A549 (cell line): ENCODE results near the gene MOGAT2. TPM values are rescaled to one million over a fixed set of nuclear protein-coding genes. Genes with fewer than 3 reads are reported as not detected.

Experiments used
- ATAC-seq, 2 experiments: fragments of 200-7000 bp in 1 of 2; fragments of >200 bp in 1 of 2; cut with Nextera tagmentation in 1 of 2; cut with Tn5 transposase in 1 of 2; 3 replicates each; pipeline versions ENCODE4 v1.8.0 to v1.9.1; 2018 to 2020; ENCODE audit warnings: mild to moderate bottlenecking in 1 of 2, moderate library complexity in 1 of 2
- CTCF ChIA-PET: fragments of 300-600 bp; sonication (Branson Sonifier 250); formaldehyde crosslinking; extraction: SDS; loops from one replicate; lab custom pipeline; 2021; ENCODE audit warnings: antibody characterized with exemption, inconsistent platforms; lab: Yijun Ruan, JAX
- POLR2A ChIA-PET: fragments of 350-600 bp; formaldehyde crosslinking; extraction: SDS; loops from one replicate; lab custom pipeline; 2021; ENCODE audit warnings: antibody characterized with exemption, inconsistent platforms; lab: Yijun Ruan, JAX
- DNase-seq, 2 experiments: peaks; one replicate each; pipeline versions ENCODE4 v3.0.0 to v3.0.0-alpha.2; 2011 to 2016; ENCODE audit warnings: low read depth in 1 of 2, low spot score in 1 of 2
- FAIRE-seq: peaks from 2 replicates; lab custom pipeline; 2011; peaks lifted over from hg19 to GRCh38; lab: Jason Lieb, UNC
- H3K27ac ChIP-seq, 2 experiments: fragments of >200 bp; sonication (Bioruptor Twin); formaldehyde crosslinking; 3 replicates each; pipeline ENCODE4 v1.5.1; 2016 to 2017
- H3K4me1 ChIP-seq: fragments of >200 bp; sonication (Bioruptor Twin); formaldehyde crosslinking; 3 replicates; pipeline ENCODE4 v1.6.1; 2016
- H3K4me2 ChIP-seq: fragments of >200 bp; sonication (Bioruptor Twin); formaldehyde crosslinking; 3 replicates; pipeline ENCODE4 v1.6.1; 2016
- H3K4me3 ChIP-seq: fragments of >200 bp; sonication (Bioruptor Twin); formaldehyde crosslinking; 3 replicates; pipeline ENCODE4 v1.5.1; 2016
- H3K9me3 ChIP-seq: fragments of >200 bp; sonication (Bioruptor Twin); formaldehyde crosslinking; 3 replicates; pipeline ENCODE4 v1.6.1; 2016
- BHLHE40 ChIP-seq: IDR thresholded peaks from 2 replicates; pipeline ENCODE4 v1.6.1; 2012; ENCODE audit warnings: low read depth, low read length, inconsistent platforms
- CHD2 ChIP-seq: fragments of 150-350 bp; IDR thresholded peaks from 2 replicates; pipeline ENCODE4 v1.6.1; 2014; ENCODE audit warnings: low read length; ENCODE audit not compliant: partially characterized antibody
- EHMT2 ChIP-seq: fragments of 200-600 bp; sonication (generic); IDR thresholded peaks from 2 replicates; pipeline ENCODE4 v1.6.1; 2016; ENCODE audit warnings: antibody characterized with exemption, low read depth, mild to moderate bottlenecking, moderate library complexity
- FOSB ChIP-seq: fragments of 250-450 bp; sonication (Bioruptor Pico); IDR thresholded peaks from 2 replicates; pipeline ENCODE4 v1.5.0; 2020; ENCODE audit warnings: mild to moderate bottlenecking, moderate library complexity
- FOSL2 ChIP-seq, 2 experiments: fragments of 450-650 bp in 1 of 2; fragments of >200 bp in 1 of 2; sonication (Bioruptor Twin) in 1 of 2; formaldehyde crosslinking; IDR thresholded peaks; 2 replicates each; pipeline versions ENCODE4 v1.5.0 to v1.6.1; 2016 to 2020; ENCODE audit warnings: mild to moderate bottlenecking in 1 of 2, moderate library complexity in 1 of 2
- HDAC2 ChIP-seq: fragments of 200-600 bp; sonication (generic); IDR thresholded peaks from 2 replicates; pipeline ENCODE4 v1.6.1; 2016
- HEYL ChIP-seq: fragments of 250-450 bp; sonication (Bioruptor Pico); IDR thresholded peaks from 2 replicates; pipeline ENCODE4 v1.8.0; 2021; ENCODE audit warnings: mild to moderate bottlenecking, moderate library complexity
- HOXB13 ChIP-seq: fragments of 250-450 bp; sonication (Bioruptor Pico); IDR thresholded peaks from 2 replicates; pipeline ENCODE4 v1.5.0; 2020; ENCODE audit warnings: low read depth, mild to moderate bottlenecking, moderate library complexity
- HOXB5 ChIP-seq: fragments of 250-450 bp; sonication (Bioruptor Pico); IDR thresholded peaks from 2 replicates; pipeline ENCODE4 v1.5.0; 2020; ENCODE audit warnings: mild to moderate bottlenecking, moderate library complexity
- JUNB ChIP-seq: fragments of >200 bp; sonication (Bioruptor Twin); formaldehyde crosslinking; IDR thresholded peaks from 2 replicates; pipeline ENCODE4 v1.6.1; 2016
- MAZ ChIP-seq: fragments of 150-350 bp; IDR thresholded peaks from 2 replicates; pipeline ENCODE4 v1.6.1; 2014; ENCODE audit warnings: antibody characterized with exemption, low read depth, low read length, borderline replicate concordance
- MYC ChIP-seq: IDR thresholded peaks from 2 replicates; pipeline ENCODE4 v1.6.1; 2012; ENCODE audit warnings: mild to moderate bottlenecking, inconsistent platforms, low read length, improper control_type of control experiment, borderline replicate concordance
- NR3C1 ChIP-seq: fragments of >200 bp; sonication (Bioruptor Twin); formaldehyde crosslinking; IDR thresholded peaks from 3 replicates; pipeline ENCODE4 v1.6.1; 2017
- PHF8 ChIP-seq: fragments of 200-600 bp; sonication (generic); IDR thresholded peaks from 2 replicates; pipeline ENCODE4 v1.6.1; 2016; ENCODE audit warnings: low read depth, mild to moderate bottlenecking, antibody characterized with exemption, moderate library complexity, borderline replicate concordance
- POLR2A ChIP-seq: IDR thresholded peaks from 2 replicates; pipeline ENCODE4 v1.6.1; 2012; ENCODE audit warnings: mild to moderate bottlenecking, low read length
- RNF2 ChIP-seq: fragments of 200-600 bp; sonication (generic); IDR thresholded peaks from 2 replicates; pipeline ENCODE4 v1.6.1; 2016; ENCODE audit warnings: low read depth, mild to moderate bottlenecking, antibody characterized with exemption, moderate library complexity, borderline replicate concordance
- SMC3 ChIP-seq: fragments of >200 bp; sonication (Bioruptor Twin); formaldehyde crosslinking; IDR thresholded peaks from 3 replicates; pipeline ENCODE4 v1.6.1; 2018; ENCODE audit warnings: inconsistent platforms
- SREBF2 ChIP-seq: fragments of 450-650 bp; IDR thresholded peaks from 2 replicates; pipeline ENCODE4 v1.6.1; 2014; ENCODE audit warnings: mild to moderate bottlenecking, moderate library complexity
- TFCP2L1 ChIP-seq: fragments of 250-450 bp; sonication (Bioruptor Pico); IDR thresholded peaks from 2 replicates; pipeline ENCODE4 v1.5.0; 2021; ENCODE audit warnings: mild to moderate bottlenecking
- ZFP36 ChIP-seq: fragments of 450-650 bp; IDR thresholded peaks from 2 replicates; pipeline ENCODE4 v1.6.1; 2014; ENCODE audit warnings: borderline replicate concordance; ENCODE audit not compliant: partially characterized antibody
- ZNF302 ChIP-seq: fragments of 250-450 bp; sonication (Bioruptor Pico); IDR thresholded peaks from 2 replicates; pipeline ENCODE4 v1.9.0; 2021; ENCODE audit warnings: inconsistent platforms, mild to moderate bottlenecking, moderate library complexity
- WGBS: methylation state at CpG from one replicate; pipeline ENCODE4 v1.1.6; 2017; ENCODE audit errors: missing lambda C conversion rate; 5-methylcytosine and 5-hydroxymethylcytosine counted together
- polyA plus RNA-seq, 4 experiments: library from polyadenylated mRNA; depleted of rRNA in 3 of 4; stranded (reverse); fragments of >200 nt; fragmentation: RNase III in 1 of 4; extraction: RNeasy Plus Mini Kit Qiagen cat#74134 plus additional on column Dnase treatment in 1 of 4; gene quantifications; 2 replicates in 3 of 4; 3 replicates in 1 of 4; pipeline ENCODE4 v1.2.3, GENCODE V29; 2011 to 2017
- TF ChIP-seq, protein P1 (sequence below): fragments of 200-600 bp; sonication (generic); IDR thresholded peaks from 2 replicates; pipeline ENCODE4 v1.6.1; 2016; ENCODE audit warnings: antibody characterized with exemption, mild to moderate bottlenecking, moderate library complexity
- TF ChIP-seq, protein P2 (sequence below): fragments of 250-450 bp; sonication (Bioruptor Pico); IDR thresholded peaks from 2 replicates; pipeline ENCODE4 v1.5.0; 2020; ENCODE audit warnings: low read depth, mild to moderate bottlenecking, moderate library complexity

MOGAT2 gene
- polyA plus RNA-seq, 2 of the 4 experiments (the other 2 are of a cell fraction) = not detected

DNA sequence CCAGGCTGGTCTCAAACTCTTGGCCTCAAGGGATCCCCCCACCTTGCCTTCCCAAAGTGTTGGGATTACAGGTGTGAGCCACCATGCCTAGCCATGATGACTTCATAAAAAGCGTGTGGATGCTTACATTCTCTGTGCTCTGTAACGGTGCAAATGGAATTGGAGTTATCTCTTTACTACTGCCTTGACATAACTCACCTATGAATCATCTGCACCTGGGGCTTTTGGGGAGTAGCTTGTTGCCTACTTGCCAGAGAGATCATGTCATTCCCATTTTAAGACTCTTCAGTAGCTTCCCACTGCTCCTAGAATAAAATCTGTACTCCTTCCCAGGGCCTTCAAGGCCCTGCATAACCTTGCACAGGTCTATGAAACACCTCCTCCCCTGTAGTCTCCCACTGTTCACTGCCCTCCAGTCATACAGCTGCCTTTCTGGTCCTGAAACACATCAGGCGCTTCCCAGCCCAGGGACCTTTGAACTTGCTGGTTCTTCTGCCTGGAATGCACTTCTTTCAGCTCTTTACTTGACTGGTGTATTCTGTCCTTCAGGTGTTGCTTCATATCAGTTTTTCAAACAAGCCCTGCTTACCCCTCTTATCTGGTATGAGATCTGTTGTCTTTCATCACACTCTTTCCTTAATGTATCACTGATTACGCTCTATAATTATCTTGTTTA, 19.6 kb upstream of the MOGAT2 start (continued):
- TF ChIP-seq, protein P1, sequence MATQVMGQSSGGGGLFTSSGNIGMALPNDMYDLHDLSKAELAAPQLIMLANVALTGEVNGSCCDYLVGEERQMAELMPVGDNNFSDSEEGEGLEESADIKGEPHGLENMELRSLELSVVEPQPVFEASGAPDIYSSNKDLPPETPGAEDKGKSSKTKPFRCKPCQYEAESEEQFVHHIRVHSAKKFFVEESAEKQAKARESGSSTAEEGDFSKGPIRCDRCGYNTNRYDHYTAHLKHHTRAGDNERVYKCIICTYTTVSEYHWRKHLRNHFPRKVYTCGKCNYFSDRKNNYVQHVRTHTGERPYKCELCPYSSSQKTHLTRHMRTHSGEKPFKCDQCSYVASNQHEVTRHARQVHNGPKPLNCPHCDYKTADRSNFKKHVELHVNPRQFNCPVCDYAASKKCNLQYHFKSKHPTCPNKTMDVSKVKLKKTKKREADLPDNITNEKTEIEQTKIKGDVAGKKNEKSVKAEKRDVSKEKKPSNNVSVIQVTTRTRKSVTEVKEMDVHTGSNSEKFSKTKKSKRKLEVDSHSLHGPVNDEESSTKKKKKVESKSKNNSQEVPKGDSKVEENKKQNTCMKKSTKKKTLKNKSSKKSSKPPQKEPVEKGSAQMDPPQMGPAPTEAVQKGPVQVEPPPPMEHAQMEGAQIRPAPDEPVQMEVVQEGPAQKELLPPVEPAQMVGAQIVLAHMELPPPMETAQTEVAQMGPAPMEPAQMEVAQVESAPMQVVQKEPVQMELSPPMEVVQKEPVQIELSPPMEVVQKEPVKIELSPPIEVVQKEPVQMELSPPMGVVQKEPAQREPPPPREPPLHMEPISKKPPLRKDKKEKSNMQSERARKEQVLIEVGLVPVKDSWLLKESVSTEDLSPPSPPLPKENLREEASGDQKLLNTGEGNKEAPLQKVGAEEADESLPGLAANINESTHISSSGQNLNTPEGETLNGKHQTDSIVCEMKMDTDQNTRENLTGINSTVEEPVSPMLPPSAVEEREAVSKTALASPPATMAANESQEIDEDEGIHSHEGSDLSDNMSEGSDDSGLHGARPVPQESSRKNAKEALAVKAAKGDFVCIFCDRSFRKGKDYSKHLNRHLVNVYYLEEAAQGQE = no peak
- no peak for TF ChIP-seq PHF8
- no peak for TF ChIP-seq HEYL

DNA sequence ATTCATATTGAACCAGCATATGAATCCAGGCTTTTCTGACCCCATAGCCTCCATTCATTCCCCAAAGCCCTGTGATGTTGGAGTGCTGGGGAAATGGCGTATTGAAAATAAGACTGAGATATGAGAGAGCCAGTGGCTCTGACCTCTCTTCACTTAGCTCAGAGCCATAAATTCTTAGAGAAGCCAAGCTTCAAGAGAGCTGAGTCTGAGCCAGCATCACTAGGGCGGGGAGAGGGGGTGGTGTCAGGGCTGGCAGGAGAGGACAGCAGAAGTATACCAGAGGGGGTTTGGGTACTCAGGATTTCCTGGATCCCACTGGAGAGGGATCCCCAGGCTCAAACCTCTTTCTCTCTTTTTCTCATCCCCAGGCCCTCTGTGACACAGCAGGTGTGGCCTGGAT, 16.7 kb upstream of the MOGAT2 start:
- H3K4me1 ChIP-seq = no peaks in the 10 kb centered on the region
- TF ChIP-seq MAZ (no peak), SMC3 (no peak), BHLHE40 (no peak), ZFP36 (no peak), SREBF2 (no peak), EHMT2 (no peak), JUNB (no peak), FOSB (CRISPR knock-in tag) (no peak), ZNF302 (no peak)
- TF ChIP-seq, protein P2, sequence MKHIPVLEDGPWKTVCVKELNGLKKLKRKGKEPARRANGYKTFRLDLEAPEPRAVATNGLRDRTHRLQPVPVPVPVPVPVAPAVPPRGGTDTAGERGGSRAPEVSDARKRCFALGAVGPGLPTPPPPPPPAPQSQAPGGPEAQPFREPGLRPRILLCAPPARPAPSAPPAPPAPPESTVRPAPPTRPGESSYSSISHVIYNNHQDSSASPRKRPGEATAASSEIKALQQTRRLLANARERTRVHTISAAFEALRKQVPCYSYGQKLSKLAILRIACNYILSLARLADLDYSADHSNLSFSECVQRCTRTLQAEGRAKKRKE = no peak
- FAIRE-seq (no peak), ATAC-seq (no peak), DNase-seq (no peak)
- H3K4me2 ChIP-seq = no peak overlapping the region
- no peak overlapping the region for H3K4me3 ChIP-seq
- WGBS = 70% methylated on average over 2 of the region's 2 CpGs
- ChIA-PET POLR2A (no interaction called here), CTCF (interaction anchor here (1.5 kb wide), 1 partner anchor 22 kb away, joined by 3 read pairs; no protein-coding TSS in a partner anchor)
- no peak overlapping the region for H3K27ac ChIP-seq
- no peaks in the 10 kb centered on the region for H3K9me3 ChIP-seq

DNA sequence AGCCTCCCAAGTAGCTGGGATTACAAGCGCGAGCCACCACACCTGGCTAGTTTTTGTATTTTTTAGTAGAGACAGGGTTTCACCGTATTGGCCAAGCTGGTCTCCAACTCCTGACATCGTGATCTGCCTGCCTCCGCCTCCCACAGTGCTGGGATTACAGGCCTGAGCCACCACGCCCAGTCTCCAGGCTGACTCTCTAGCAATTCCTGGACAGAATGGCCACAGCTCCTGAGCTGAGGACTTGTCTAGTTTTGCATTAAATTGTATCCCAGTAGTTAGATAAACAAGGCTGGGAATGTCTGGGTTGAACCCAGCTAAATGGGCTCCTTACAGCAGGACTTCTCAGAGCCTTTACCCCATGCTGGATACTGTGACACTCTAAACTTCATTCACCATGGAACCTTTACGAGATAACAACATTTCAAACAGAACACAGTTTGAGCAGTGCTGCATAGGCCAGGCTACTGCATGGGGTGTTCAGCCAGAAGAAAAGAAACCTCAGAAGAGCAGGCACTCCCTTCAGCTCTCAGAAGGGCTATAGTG, 13.9 kb upstream of the MOGAT2 start:
- DNase-seq (no peak), ATAC-seq (no peak), FAIRE-seq (no peak)
- Histone ChIP-seq H3K4me2 (no peak overlapping the region), H3K27ac (no peak overlapping the region), H3K4me1 (no peaks in the 10 kb centered on the region), H3K4me3 (no peak overlapping the region), H3K9me3 (no peaks in the 10 kb centered on the region)
- no peak for TF ChIP-seq HDAC2
- no peak for TF ChIP-seq HOXB13 (CRISPR knock-in tag)
- no peak for TF ChIP-seq TFCP2L1 (CRISPR knock-in tag)
- no peak for TF ChIP-seq FOSL2 (IDR thresholded peaks at IDR 0.05)
- no peak for TF ChIP-seq FOSL2 (CRISPR knock-in tag; IDR thresholded peaks at IDR 0.05)
- no peak for TF ChIP-seq RNF2
- TF ChIP-seq POLR2A = no peak
- no peak for TF ChIP-seq CHD2
- TF ChIP-seq NR3C1 = no peak
- no peak for TF ChIP-seq MYC
- TF ChIP-seq HOXB5 (CRISPR knock-in tag) = no peak
- ChIA-PET POLR2A (interaction anchor here (0.7 kb wide), 1 partner anchor 9 kb away, joined by 3 read pairs; no protein-coding TSS in a partner anchor), CTCF (interaction anchor here (0.7 to 1.1 kb wide), 2 partner anchors 9 to 758 kb away, joined by 3 read pairs; no protein-coding TSS in a partner anchor)
- 61% methylated on average over 7 of the region's 7 CpGs for WGBS
